HEK293T (cell line): ENCODE measurements around the gene DHX8.

Source experiments
- CTCF ChIA-PET: fragments of 350-600 bp; formaldehyde crosslinking; extraction: SDS; loops from one replicate; lab custom pipeline; 2021; ENCODE audit warnings: antibody characterized with exemption, inconsistent platforms; lab: Yijun Ruan, JAX
- POLR2A ChIA-PET: fragments of 350-600 bp; formaldehyde crosslinking; extraction: SDS; loops from one replicate; lab custom pipeline; 2020; ENCODE audit warnings: antibody characterized with exemption, inconsistent platforms; lab: Yijun Ruan, JAX
- DNase-seq: peaks from one replicate; pipeline ENCODE4 v3.0.0; 2012; ENCODE audit warnings: mixed read lengths; ENCODE audit errors: extremely low spot score
- ARNT ChIP-seq: fragments of 450-650 bp; IDR thresholded peaks from 2 replicates; pipeline ENCODE4 v1.6.1; 2017; ENCODE audit warnings: mild to moderate bottlenecking
- BHLHE40 ChIP-seq: fragments of 450-650 bp; IDR thresholded peaks from 2 replicates; pipeline ENCODE4 v1.6.1; 2016; ENCODE audit warnings: mild to moderate bottlenecking, moderate library complexity, borderline replicate concordance
- CTBP1 ChIP-seq: fragments of 450-650 bp; IDR thresholded peaks from 2 replicates; pipeline ENCODE4 v1.6.1; 2016; ENCODE audit warnings: borderline replicate concordance
- ELF4 ChIP-seq: fragments of 450-650 bp; IDR thresholded peaks from 2 replicates; pipeline ENCODE4 v1.6.1; 2017; ENCODE audit warnings: antibody characterized with exemption
- FOXA1 ChIP-seq: fragments of 450-650 bp; IDR thresholded peaks from 2 replicates; pipeline ENCODE4 v1.6.1; 2016; ENCODE audit warnings: mild to moderate bottlenecking
- FOXK2 ChIP-seq: fragments of 450-650 bp; IDR thresholded peaks from 2 replicates; pipeline ENCODE4 v1.6.1; 2016; ENCODE audit warnings: mild to moderate bottlenecking
- FOXM1 ChIP-seq: fragments of 450-650 bp; IDR thresholded peaks from 2 replicates; pipeline ENCODE4 v1.6.1; 2017; ENCODE audit warnings: mild to moderate bottlenecking, borderline replicate concordance
- HDGF ChIP-seq: fragments of 450-650 bp; IDR thresholded peaks from 2 replicates; pipeline ENCODE4 v1.6.1; 2017; ENCODE audit warnings: antibody characterized with exemption, borderline replicate concordance
- L3MBTL2 ChIP-seq: fragments of 450-650 bp; conservative IDR thresholded peaks from 2 replicates; pipeline ENCODE4 v1.6.1; 2016; ENCODE audit warnings: mild to moderate bottlenecking
- LEF1 ChIP-seq: fragments of 450-650 bp; IDR thresholded peaks from 2 replicates; pipeline ENCODE4 v1.6.1; 2017; ENCODE audit warnings: mild to moderate bottlenecking, borderline replicate concordance
- NFRKB ChIP-seq: fragments of 450-650 bp; IDR thresholded peaks from 2 replicates; pipeline ENCODE4 v1.6.1; 2016; ENCODE audit warnings: mild to moderate bottlenecking, moderate library complexity
- PKNOX1 ChIP-seq: fragments of 450-650 bp; IDR thresholded peaks from 2 replicates; pipeline ENCODE4 v1.6.1; 2016
- SP1 ChIP-seq: fragments of 450-650 bp; IDR thresholded peaks from 2 replicates; pipeline ENCODE4 v1.6.1; 2017
- SUZ12 ChIP-seq: fragments of 450-650 bp; IDR thresholded peaks from 2 replicates; pipeline ENCODE4 v1.6.1; 2016; ENCODE audit warnings: mild to moderate bottlenecking
- TARDBP ChIP-seq: fragments of 450-650 bp; IDR thresholded peaks from 2 replicates; pipeline ENCODE4 v1.6.1; 2016
- ZNF384 ChIP-seq: fragments of 450-650 bp; IDR thresholded peaks from 2 replicates; pipeline ENCODE4 v1.6.1; 2016

The DHX8 gene

GRCh38 chr17:43550754-43551153 is 67.0 kb downstream of the DHX8 start:
- ChIA-PET POLR2A (no interaction called here), CTCF (no interaction called here)
- TF ChIP-seq ELF4 (no peak), FOXA1 (no peak), FOXK2 (no peak), ARNT (no peak), TARDBP (no peak), CTBP1 (no peak), BHLHE40 (no peak), LEF1 (no peak), SUZ12 (no peak), L3MBTL2 (no peak), HDGF (no peak), NFRKB (no peak), ZNF384 (no peak), FOXM1 (no peak), PKNOX1 (no peak), SP1 (no peak)
- DNase-seq: no peak

- TF ChIP-seq ARNT: no peak
- TF ChIP-seq PKNOX1: no peak
- ChIA-PET CTCF (interaction anchor here (0.6 to 0.7 kb wide), 2 partner anchors 11 to 16 kb away, joined by 3 read pairs; no protein-coding TSS in a partner anchor), POLR2A (interaction anchor here (1.4 kb wide), 1 partner anchor 184 kb away, joined by 3 read pairs; no protein-coding TSS in a partner anchor)
- no peak for DNase-seq
These were observed 68.6 kb downstream of the DHX8 start for GRCh38 chr17:43552229-43552837.

GRCh38 chr17:43553573-43553972 is 69.8 kb downstream of the DHX8 start:
- DNase-seq: no peak
- TF ChIP-seq PKNOX1 (no peak), ZNF384 (no peak), FOXK2 (no peak), TARDBP (no peak), L3MBTL2 (no peak), SUZ12 (no peak), ARNT (no peak), HDGF (no peak)
- ChIA-PET POLR2A (interaction anchor here (0.7 to 1.4 kb wide), 2 partner anchors 185 to 187 kb away, joined by 3 read pairs; no protein-coding TSS in a partner anchor), CTCF (no interaction called here)

GRCh38 chr17:43554857-43555256 is 71.1 kb downstream of the DHX8 start:
- no peak for DNase-seq
- no peak for TF ChIP-seq SUZ12
- TF ChIP-seq BHLHE40: no peak
- TF ChIP-seq SP1: no peak
- no peak for TF ChIP-seq PKNOX1
- no peak for TF ChIP-seq L3MBTL2
- no peak for TF ChIP-seq FOXM1
- TF ChIP-seq ZNF384: no peak
- TF ChIP-seq ARNT: no peak
- TF ChIP-seq FOXA1: no peak
- TF ChIP-seq NFRKB: no peak
- no peak for TF ChIP-seq LEF1
- no peak for TF ChIP-seq CTBP1
- TF ChIP-seq TARDBP: no peak
- TF ChIP-seq HDGF: no peak
- TF ChIP-seq ELF4: no peak
- CTCF ChIA-PET: interaction anchor here (1.1 kb wide), 1 partner anchor 22 kb away, joined by 5 read pairs; no protein-coding TSS in a partner anchor
- POLR2A ChIA-PET: no interaction called here

GRCh38 chr17:43556292-43556691 is 72.5 kb downstream of the DHX8 start:
- no peak for DNase-seq
- ChIA-PET POLR2A (interaction anchor here (1.2 kb wide), 1 partner anchor 187 kb away, joined by 3 read pairs; no protein-coding TSS in a partner anchor), CTCF (no interaction called here)
- TF ChIP-seq PKNOX1: peak; percentile 78
- no peak for TF ChIP-seq FOXA1
- TF ChIP-seq FOXM1: no peak

- DNase-seq: no peak
- POLR2A ChIA-PET: no interaction called here
- no peak for TF ChIP-seq PKNOX1
- CTCF ChIA-PET: interaction anchor here (0.6 kb wide), 1 partner anchor 111 kb away, joined by 3 read pairs; no protein-coding TSS in a partner anchor
These were observed 75.0 kb downstream of the DHX8 start for GRCh38 chr17:43558805-43559160.
